HG03565 (cell line): ENCODE measurements around the gene CAMKMT.

Experiments
- ATAC-seq: cut with Tn5 transposase; IDR thresholded peaks from one replicate; pipeline ENCODE4 v1.9.1; 2021; ENCODE audit warnings: mild to moderate bottlenecking, moderate library complexity; ENCODE audit not compliant: unreplicated experiment

CAMKMT gene

GRCh38 chr2:44787663-44788062 is 425.9 kb downstream of the CAMKMT start:
- ATAC-seq: no peak

GRCh38 chr2:44789446-44789845 is 427.7 kb downstream of the CAMKMT start:
- ATAC-seq: no peak

- no peak for ATAC-seq
Observed at GRCh38 chr2:44789971-44790721, 428.4 kb downstream of the CAMKMT start.

GRCh38 chr2:44793322-44793870 is 431.6 kb downstream of the CAMKMT start:
- ATAC-seq: no peak

- no peak for ATAC-seq
Observed at GRCh38 chr2:44796771-44797170, 435.0 kb downstream of the CAMKMT start.

- ATAC-seq: no peak
Observed at GRCh38 chr2:44798139-44798659, 436.5 kb downstream of the CAMKMT start.

- no peak for ATAC-seq
Observed at GRCh38 chr2:44799105-44799504, 437.4 kb downstream of the CAMKMT start.

- no peak for ATAC-seq
Observed at GRCh38 chr2:44799754-44800153, 438.0 kb downstream of the CAMKMT start.

- no peak for ATAC-seq
Observed at GRCh38 chr2:44801289-44801840, 439.6 kb downstream of the CAMKMT start.

- no peak for ATAC-seq
Observed at GRCh38 chr2:44801841-44802776, 440.4 kb downstream of the CAMKMT start.

- ATAC-seq: no peak
Observed at GRCh38 chr2:44802777-44803424, 441.2 kb downstream of the CAMKMT start.

- ATAC-seq: no peak
Observed at GRCh38 chr2:44804406-44805265, 442.9 kb downstream of the CAMKMT start.

- no peak for ATAC-seq
Observed at GRCh38 chr2:44805401-44806235, 443.9 kb downstream of the CAMKMT start.

- no peak for ATAC-seq
Observed at GRCh38 chr2:44807201-44808025, 445.7 kb downstream of the CAMKMT start.

- no peak for ATAC-seq
Observed at GRCh38 chr2:44810892-44811530, 449.3 kb downstream of the CAMKMT start.

GRCh38 chr2:44813165-44813564 is 451.4 kb downstream of the CAMKMT start:
- ATAC-seq: no peak

- ATAC-seq: no peak
Observed at GRCh38 chr2:44813658-44814057, 451.9 kb downstream of the CAMKMT start.
